H1 (cell line): ENCODE results near the gene COL12A1. TPM values are rescaled to one million over a fixed set of nuclear protein-coding genes. Genes with fewer than 3 reads are reported as not detected.
A peak's percentile ranks its signal among the peaks of the same experiment; 100 is the strongest.

Experiments
- ATF2 ChIP-seq: IDR thresholded peaks from 2 replicates; pipeline ENCODE4 v1.6.1; 2012; ENCODE audit warnings: low read length, inconsistent platforms
- BRCA1 ChIP-seq: IDR thresholded peaks from 2 replicates; pipeline ENCODE4 v1.6.1; 2012; ENCODE audit warnings: low read depth, low read length, improper control_type of control experiment
- CHD2 ChIP-seq: IDR thresholded peaks from 2 replicates; pipeline ENCODE4 v1.6.1; 2012; ENCODE audit warnings: low read length, improper control_type of control experiment
- FOSL1 ChIP-seq: IDR thresholded peaks from 2 replicates; pipeline ENCODE4 v1.6.1; 2011; ENCODE audit warnings: mild to moderate bottlenecking, low read depth, low read length, moderate library complexity; ENCODE audit not compliant: insufficient read depth
- HDAC2 ChIP-seq, 2 experiments: fragments of 300-600 bp in 1 of 2; sonication (generic) in 1 of 2; IDR thresholded peaks; 2 replicates each; pipeline ENCODE4 v1.6.1; 2011 to 2012; ENCODE audit warnings: low read depth in 2 of 2, low read length in 2 of 2, mild to moderate bottlenecking in 2 of 2, moderate library complexity in 2 of 2, borderline replicate concordance in 1 of 2, inconsistent platforms in 1 of 2
- JUND ChIP-seq: IDR thresholded peaks from 2 replicates; pipeline ENCODE4 v1.6.1; 2011; ENCODE audit warnings: mild to moderate bottlenecking, improper control_type of control experiment, low read length
- KDM4A ChIP-seq: IDR thresholded peaks from one replicate; pipeline ENCODE4 v1.7.1; 2012; ENCODE audit warnings: low read depth, mild to moderate bottlenecking, moderate library complexity, low read length, inconsistent platforms; ENCODE audit not compliant: severe bottlenecking
- MAX ChIP-seq: IDR thresholded peaks from 2 replicates; pipeline ENCODE4 v1.6.1; 2012; ENCODE audit warnings: inconsistent platforms
- POLR2A ChIP-seq, 2 experiments: IDR thresholded peaks; 1 replicate in 1 of 2; 2 replicates in 1 of 2; pipeline ENCODE4 v1.6.1; 2011; ENCODE audit warnings: low read depth in 2 of 2, low read length in 2 of 2, mild to moderate bottlenecking in 2 of 2; ENCODE audit errors: control extremely low read depth in 1 of 2
- RFX5 ChIP-seq: IDR thresholded peaks from 2 replicates; pipeline ENCODE4 v1.6.1; 2011; ENCODE audit warnings: low read depth, low read length, improper control_type of control experiment, borderline replicate concordance
- RNF2 ChIP-seq: fragments of 200-900, 300-1000 bp; sonication (generic); IDR thresholded peaks from 2 replicates; pipeline ENCODE4 v1.7.1; 2016; ENCODE audit warnings: borderline replicate concordance, low read depth, mild to moderate bottlenecking, antibody characterized with exemption, low read length; ENCODE audit not compliant: poor library complexity, severe bottlenecking; ENCODE audit errors: missing control alignments
- RXRA ChIP-seq: IDR thresholded peaks from 2 replicates; pipeline ENCODE4 v1.6.1; 2011; ENCODE audit warnings: low read depth, mild to moderate bottlenecking, low read length, moderate library complexity; ENCODE audit not compliant: insufficient read depth
- SIN3A ChIP-seq, 2 experiments: IDR thresholded peaks in 1 of 2; conservative IDR thresholded peaks in 1 of 2; 2 replicates each; pipeline ENCODE4 v1.6.1; 2011 to 2012; ENCODE audit warnings: low read length in 2 of 2, improper control_type of control experiment in 1 of 2, low read depth in 1 of 2, mild to moderate bottlenecking in 1 of 2
- SP2 ChIP-seq: IDR thresholded peaks from 2 replicates; pipeline ENCODE4 v1.6.1; 2012; ENCODE audit warnings: mild to moderate bottlenecking, low read length, inconsistent platforms
- TBP ChIP-seq: IDR thresholded peaks from 2 replicates; pipeline ENCODE4 v1.6.1; 2011; ENCODE audit warnings: low read depth, low read length, improper control_type of control experiment
- ZNF274 ChIP-seq: IDR thresholded peaks from 2 replicates; pipeline ENCODE4 v1.7.0; 2012; ENCODE audit warnings: low read length, borderline replicate concordance; ENCODE audit errors: extremely low read depth
- polyA plus RNA-seq, 7 experiments: library from polyadenylated mRNA; depleted of rRNA in 3 of 7; stranded (reverse) in 5 of 7; unstranded in 2 of 7; fragments of >200 nt in 5 of 7; fragments of 200-250 nt in 2 of 7; gene quantifications; 1 replicate in 5 of 7; 2 replicates in 1 of 7; 4 replicates in 1 of 7; pipeline versions ENCODE4 v1.2.1 to v1.2.3, GENCODE V29; 2011 to 2013; ENCODE audit warnings: missing spikeins in 2 of 7, mixed read lengths in 2 of 7
- total RNA-seq: library from RNA; stranded (reverse); fragmentation: NEBNext Ultra II Directional; extraction: Animal tissue kit (Norgen Biotek cat#: 25700); gene quantifications from 2 replicates; pipeline ENCODE4 v1.2.1, GENCODE V29; 2021
- TF ChIP-seq, protein P1 (sequence below), 3 experiments: IDR thresholded peaks; 1 replicate in 2 of 3; 2 replicates in 1 of 3; pipeline versions ENCODE4 v1.5.1 to v1.6.1; 2011; ENCODE audit warnings: low read length in 3 of 3, mild to moderate bottlenecking in 3 of 3, inconsistent platforms in 2 of 3, low read depth in 1 of 3, moderate library complexity in 1 of 3; ENCODE audit not compliant: insufficient read depth in 1 of 3; ENCODE audit errors: control extremely low read depth in 1 of 3

COL12A1 gene
- total and polyA plus RNA-seq, 2 of the 8 experiments (the other 6 are each of a cell fraction or from before 2014, with no cell fraction given), result 1.4 to 4.7 TPM

- TF ChIP-seq SIN3A (conservative IDR thresholded peaks at IDR 0.05 in 1 of 2, IDR thresholded peaks at IDR 0.05 in 1 of 2; ENCODE audit: low read depth in 1 of 2, low read length in 2 of 2) (no peak), HDAC2 (IDR thresholded peaks at IDR 0.05; ENCODE audit: borderline replicate concordance in 1 of 2, low read depth in 2 of 2, low read length in 2 of 2) (no peak), ATF2 (no peak), FOSL1 (no peak), KDM4A (peak; percentile 55), JUND (peak; percentile 65; the same call in 1 of the 2 replicates), CHD2 (no peak), TBP (peak; percentile 39; the same call in 1 of the 2 replicates), POLR2A (IDR thresholded peaks at IDR 0.05; ENCODE audit: control extremely low read depth in 1 of 2, low read depth in 2 of 2, low read length in 2 of 2) (no peak), RXRA (no peak), ZNF274 (no peak), BRCA1 (no peak), RNF2 (peak; percentile 29), MAX (peak; percentile 55; the same call in 1 of the 2 replicates), SP2 (no peak), RFX5 (0 out of 2 replicates have a peak, but pooled peaks have one; percentile 12)
- TF ChIP-seq, protein P1, sequence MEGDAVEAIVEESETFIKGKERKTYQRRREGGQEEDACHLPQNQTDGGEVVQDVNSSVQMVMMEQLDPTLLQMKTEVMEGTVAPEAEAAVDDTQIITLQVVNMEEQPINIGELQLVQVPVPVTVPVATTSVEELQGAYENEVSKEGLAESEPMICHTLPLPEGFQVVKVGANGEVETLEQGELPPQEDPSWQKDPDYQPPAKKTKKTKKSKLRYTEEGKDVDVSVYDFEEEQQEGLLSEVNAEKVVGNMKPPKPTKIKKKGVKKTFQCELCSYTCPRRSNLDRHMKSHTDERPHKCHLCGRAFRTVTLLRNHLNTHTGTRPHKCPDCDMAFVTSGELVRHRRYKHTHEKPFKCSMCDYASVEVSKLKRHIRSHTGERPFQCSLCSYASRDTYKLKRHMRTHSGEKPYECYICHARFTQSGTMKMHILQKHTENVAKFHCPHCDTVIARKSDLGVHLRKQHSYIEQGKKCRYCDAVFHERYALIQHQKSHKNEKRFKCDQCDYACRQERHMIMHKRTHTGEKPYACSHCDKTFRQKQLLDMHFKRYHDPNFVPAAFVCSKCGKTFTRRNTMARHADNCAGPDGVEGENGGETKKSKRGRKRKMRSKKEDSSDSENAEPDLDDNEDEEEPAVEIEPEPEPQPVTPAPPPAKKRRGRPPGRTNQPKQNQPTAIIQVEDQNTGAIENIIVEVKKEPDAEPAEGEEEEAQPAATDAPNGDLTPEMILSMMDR (IDR thresholded peaks at IDR 0.05; ENCODE audit: control extremely low read depth in 1 of 3, insufficient read depth in 1 of 3, low read depth in 1 of 3, low read length in 3 of 3), result peak; percentile 71 to 92 (median 91)
Observed at GRCh38 chr6:75208298-75209183, 2.7 kb upstream of the COL12A1 start (continued).
